Measurements from ENCODE around the gene DACT1. TPM values are rescaled to one million over a fixed set of nuclear protein-coding genes. Genes with fewer than 3 reads are reported as not detected.

DACT1 gene
- total RNA-seq, 4 donors from 2014 or later, result 10.1 to 34.6 (median 13.0) TPM

DNA sequence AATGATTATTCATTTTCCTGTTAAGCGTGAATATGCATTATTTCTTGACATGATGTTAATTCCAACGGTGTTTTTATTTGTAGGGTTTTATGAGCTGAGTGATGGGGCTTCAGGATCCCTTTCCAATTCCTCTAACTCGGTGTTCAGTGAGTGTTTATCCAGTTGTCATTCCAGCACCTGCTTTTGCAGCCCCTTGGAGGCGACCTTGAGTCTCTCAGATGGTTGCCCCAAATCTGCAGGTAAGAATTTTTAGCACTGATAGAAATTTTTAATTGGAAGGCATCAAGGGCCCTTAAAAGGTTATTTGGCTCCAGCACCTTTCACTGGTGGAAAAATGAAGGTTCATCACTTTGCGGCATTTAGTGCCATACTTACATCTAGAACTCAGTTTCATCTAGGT is 3.7 kb downstream of the DACT1 start:
- TF ChIP-seq POLR2A (IDR thresholded peaks at IDR 0.05), result no peak
- TF ChIP-seq, protein P1, sequence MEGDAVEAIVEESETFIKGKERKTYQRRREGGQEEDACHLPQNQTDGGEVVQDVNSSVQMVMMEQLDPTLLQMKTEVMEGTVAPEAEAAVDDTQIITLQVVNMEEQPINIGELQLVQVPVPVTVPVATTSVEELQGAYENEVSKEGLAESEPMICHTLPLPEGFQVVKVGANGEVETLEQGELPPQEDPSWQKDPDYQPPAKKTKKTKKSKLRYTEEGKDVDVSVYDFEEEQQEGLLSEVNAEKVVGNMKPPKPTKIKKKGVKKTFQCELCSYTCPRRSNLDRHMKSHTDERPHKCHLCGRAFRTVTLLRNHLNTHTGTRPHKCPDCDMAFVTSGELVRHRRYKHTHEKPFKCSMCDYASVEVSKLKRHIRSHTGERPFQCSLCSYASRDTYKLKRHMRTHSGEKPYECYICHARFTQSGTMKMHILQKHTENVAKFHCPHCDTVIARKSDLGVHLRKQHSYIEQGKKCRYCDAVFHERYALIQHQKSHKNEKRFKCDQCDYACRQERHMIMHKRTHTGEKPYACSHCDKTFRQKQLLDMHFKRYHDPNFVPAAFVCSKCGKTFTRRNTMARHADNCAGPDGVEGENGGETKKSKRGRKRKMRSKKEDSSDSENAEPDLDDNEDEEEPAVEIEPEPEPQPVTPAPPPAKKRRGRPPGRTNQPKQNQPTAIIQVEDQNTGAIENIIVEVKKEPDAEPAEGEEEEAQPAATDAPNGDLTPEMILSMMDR (IDR thresholded peaks at IDR 0.05), result no peak
- H3K27me3 ChIP-seq, result no peaks in the 10 kb centered on the region
- peak overlapping the region in 1 of 3 donors; percentile 31 for H3K27ac ChIP-seq
- H3K4me1 ChIP-seq, result peaks cover 47 to 49% of the 10 kb centered on the region in 2 donors
- no peak overlapping the region for H3K4me3 ChIP-seq (replicated peaks in 1 of 3)
- no peak for DNase-seq
- H3K36me3 ChIP-seq, result peaks cover 14 to 16% of the 10 kb centered on the region in 2 donors
- WGBS, 2 donors, result 92 to 94% methylated on average over 5 of the region's 5 CpGs
- H3K9me3 ChIP-seq, result no peaks in the 10 kb centered on the region
- intact Hi-C loops (cut with DNase I), result no loop called here

DNA sequence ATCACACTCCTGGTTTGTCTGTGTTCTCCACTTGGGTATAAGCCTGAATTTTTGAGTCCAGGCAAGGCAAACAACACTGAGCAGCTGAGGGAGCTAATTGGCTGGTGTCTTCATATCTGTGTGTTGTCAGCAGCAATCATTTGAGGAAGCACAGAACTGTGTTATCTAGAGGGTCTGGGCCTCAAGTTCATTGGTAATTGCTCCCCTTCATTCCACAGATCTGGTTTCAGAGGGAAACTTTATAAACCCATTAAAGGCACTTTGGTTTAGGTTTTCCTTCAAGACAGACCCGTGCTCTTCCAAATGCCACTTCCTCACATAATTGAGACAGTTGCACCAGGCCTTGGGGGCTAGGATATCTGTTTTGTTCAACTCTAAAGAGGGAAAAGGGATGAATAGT is 5.6 kb downstream of the DACT1 start:
- DNase-seq, result no peak
- Histone ChIP-seq H3K27me3 (no peaks in the 10 kb centered on the region), H3K4me1 (peaks cover 39 to 44% of the 10 kb centered on the region in 2 donors), H3K36me3 (peaks cover 16 to 18% of the 10 kb centered on the region in 2 donors), H3K4me3 (replicated peaks in 1 of 3) (no peak overlapping the region), H3K27ac (peak overlapping the region in 1 of 3 donors; percentile 29), H3K9me3 (no peaks in the 10 kb centered on the region)
- intact Hi-C loops (cut with DNase I), result no loop called here
- no peak for TF ChIP-seq POLR2A (IDR thresholded peaks at IDR 0.05)
- TF ChIP-seq, protein P1 (IDR thresholded peaks at IDR 0.05), result no peak
- 65 to 73% methylated on average over 1 of the region's 1 CpG for WGBS, 2 donors

DNA sequence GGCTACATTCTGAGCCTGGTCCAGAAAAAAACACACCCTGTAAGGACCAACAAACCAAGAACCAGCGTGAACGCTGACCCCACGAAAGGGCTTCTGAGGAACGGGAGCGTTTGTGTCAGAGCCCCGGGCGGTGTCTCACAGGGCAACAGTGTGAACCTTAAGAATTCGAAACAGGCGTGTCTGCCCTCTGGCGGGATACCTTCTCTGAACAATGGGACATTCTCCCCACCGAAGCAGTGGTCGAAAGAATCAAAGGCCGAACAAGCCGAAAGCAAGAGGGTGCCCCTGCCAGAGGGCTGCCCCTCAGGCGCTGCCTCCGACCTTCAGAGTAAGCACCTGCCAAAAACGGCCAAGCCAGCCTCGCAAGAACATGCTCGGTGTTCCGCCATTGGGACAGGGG is 7.9 kb downstream of the DACT1 start:
- H3K27ac ChIP-seq, result no peak overlapping the region
- H3K9me3 ChIP-seq, result no peaks in the 10 kb centered on the region
- H3K4me1 ChIP-seq, result peaks cover 20 to 26% of the 10 kb centered on the region in 2 donors
- intact Hi-C loops (cut with DNase I), result no loop called here
- no peak for DNase-seq
- 95 to 97% methylated on average over 20 of the region's 20 CpGs for WGBS, 2 donors
- no peak overlapping the region for H3K4me3 ChIP-seq (replicated peaks in 1 of 3)
- peaks cover 16 to 18% of the 10 kb centered on the region in 2 donors for H3K36me3 ChIP-seq
- H3K27me3 ChIP-seq, result no peaks in the 10 kb centered on the region
- TF ChIP-seq, protein P1 (IDR thresholded peaks at IDR 0.05), result no peak
- no peak for TF ChIP-seq POLR2A (IDR thresholded peaks at IDR 0.05)

DNA sequence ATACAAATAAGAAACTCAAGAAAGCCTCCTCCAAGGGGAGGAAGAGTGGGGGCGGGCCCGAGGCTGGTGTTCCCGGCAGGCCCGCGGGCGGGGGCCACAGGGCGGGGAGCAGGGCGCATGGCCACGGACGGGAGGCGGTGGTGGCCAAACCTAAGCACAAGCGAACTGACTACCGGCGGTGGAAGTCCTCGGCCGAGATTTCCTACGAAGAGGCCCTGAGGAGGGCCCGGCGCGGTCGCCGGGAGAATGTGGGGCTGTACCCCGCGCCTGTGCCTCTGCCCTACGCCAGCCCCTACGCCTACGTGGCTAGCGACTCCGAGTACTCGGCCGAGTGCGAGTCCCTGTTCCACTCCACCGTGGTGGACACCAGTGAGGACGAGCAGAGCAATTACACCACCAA is 8.7 kb downstream of the DACT1 start:
- WGBS, 2 donors, result 94% methylated on average over 34 of the region's 34 CpGs
- H3K27me3 ChIP-seq, result no peaks in the 10 kb centered on the region
- intact Hi-C loops (cut with DNase I), result no loop called here
- H3K9me3 ChIP-seq, result no peaks in the 10 kb centered on the region
- peaks cover 16 to 18% of the 10 kb centered on the region in 2 donors for H3K36me3 ChIP-seq
- no peak overlapping the region for H3K27ac ChIP-seq
- no peak for DNase-seq
- TF ChIP-seq POLR2A (IDR thresholded peaks at IDR 0.05), result no peak
- H3K4me1 ChIP-seq, result peaks cover 12 to 18% of the 10 kb centered on the region in 2 donors
- no peak overlapping the region for H3K4me3 ChIP-seq (replicated peaks in 1 of 3)

DNA sequence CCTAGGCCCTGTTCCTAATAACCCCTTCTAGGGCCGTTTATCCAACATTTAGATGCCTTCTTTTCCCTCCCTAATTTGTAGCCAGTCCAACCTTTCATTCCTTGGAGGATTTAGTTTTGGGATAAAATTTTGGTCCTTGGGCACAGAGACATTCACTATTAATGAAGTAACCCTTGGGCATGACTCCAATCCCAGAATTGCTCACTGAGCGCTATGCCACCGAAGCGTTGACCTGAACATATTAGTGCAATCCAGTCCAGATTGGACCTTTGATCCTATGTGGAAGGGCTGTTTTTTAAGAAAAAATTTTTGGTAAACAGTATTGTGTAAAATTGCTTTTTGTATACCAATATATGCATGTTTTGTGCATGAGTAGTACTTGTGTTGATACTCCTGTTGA is 10.0 kb downstream of the DACT1 start:
- H3K27ac ChIP-seq, result no peak overlapping the region

More for the DNA sequence above, 10.0 kb downstream of the DACT1 start:
- no peaks in the 10 kb centered on the region for H3K9me3 ChIP-seq
- no peaks in the 10 kb centered on the region for H3K27me3 ChIP-seq
- no peak for TF ChIP-seq POLR2A (IDR thresholded peaks at IDR 0.05)
- TF ChIP-seq, protein P1 (IDR thresholded peaks at IDR 0.05), result no peak
- H3K4me1 ChIP-seq, result peaks cover 3 to 7% of the 10 kb centered on the region in 2 donors
- peaks cover 16 to 18% of the 10 kb centered on the region in 2 donors for H3K36me3 ChIP-seq
- WGBS, 2 donors, result 89% methylated on average over 4 of the region's 4 CpGs
- intact Hi-C loops (cut with DNase I), result no loop called here
- H3K4me3 ChIP-seq (replicated peaks in 1 of 3), result no peak overlapping the region
- DNase-seq, result no peak

All from thyroid gland (tissue), 4 donors.